ENCODE data around the gene PPP3CA.

The PPP3CA gene

DNA sequence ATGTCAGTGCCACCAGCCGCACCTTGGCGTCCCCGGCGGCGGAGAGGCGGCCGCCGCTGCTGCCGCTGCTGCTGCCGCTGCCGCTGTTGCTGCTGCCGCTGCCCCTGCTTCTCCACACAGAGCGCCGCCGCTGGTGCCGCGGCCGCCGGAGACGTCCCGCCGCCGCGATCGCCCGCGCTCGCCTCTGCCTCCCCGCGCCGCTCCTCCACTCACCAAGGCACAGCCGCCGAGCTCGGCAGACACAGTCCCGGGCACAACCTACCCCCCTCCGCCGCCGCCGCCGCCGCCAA is at the start of gene PPP3CA:
PPP3CA (minus strand) TSS at position 260 of the 290 bp plus-strand sequence.
- Mint-ChIP-seq H3K27me3 (peaks cover 27% of the 10 kb centered on the region), H3K4me3 (peak within 1 kb of the TSS; percentile 94 to 96), H3K27ac (peak within 1 kb of the TSS; percentile 84 to 94), H3K4me1 (peaks cover 44% of the 10 kb centered on the region), H3K9me3 (no peaks in the 10 kb centered on the region)
- DNase-seq, result no peak
- no peak for ATAC-seq

DNA sequence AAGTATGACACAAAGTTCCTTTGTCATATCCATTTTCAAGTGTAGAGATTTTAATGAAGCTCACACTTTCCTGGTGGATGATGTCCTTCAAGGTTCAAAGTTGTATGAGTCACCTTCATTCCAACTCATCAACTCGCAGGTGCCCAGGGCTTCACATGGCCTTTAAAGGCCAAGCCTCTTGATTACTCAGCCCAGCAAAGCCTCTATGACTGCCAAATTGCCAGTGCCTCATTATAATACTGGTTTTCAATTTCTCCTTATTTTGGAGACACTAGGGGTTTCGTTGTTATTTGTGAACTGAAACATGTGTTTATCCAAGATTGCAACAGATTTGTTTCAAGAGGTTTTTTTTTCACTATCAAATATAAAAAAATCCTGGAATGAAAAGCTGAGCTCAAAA is 45.9 kb upstream of the PPP3CA start:
- H3K27ac Mint-ChIP-seq, result no peak overlapping the region
- peaks cover 30% of the 10 kb centered on the region for H3K27me3 Mint-ChIP-seq
- ATAC-seq, result no peak
- H3K4me3 Mint-ChIP-seq, result no peak overlapping the region
- no peaks in the 10 kb centered on the region for H3K4me1 Mint-ChIP-seq
- DNase-seq, result no peak
- peaks cover 7 to 10% of the 10 kb centered on the region in 2 donors for H3K9me3 Mint-ChIP-seq

- Mint-ChIP-seq H3K27ac (no peak overlapping the region), H3K9me3 (peaks cover 0 to 7% of the 10 kb centered on the region in 2 donors), H3K4me1 (no peaks in the 10 kb centered on the region), H3K27me3 (peaks cover 71% of the 10 kb centered on the region), H3K4me3 (no peak overlapping the region)
- no peak for DNase-seq
- ATAC-seq, result no peak
These were observed 23.4 kb upstream of the PPP3CA start for GRCh38 chr4:101370663-101371210.

DNA sequence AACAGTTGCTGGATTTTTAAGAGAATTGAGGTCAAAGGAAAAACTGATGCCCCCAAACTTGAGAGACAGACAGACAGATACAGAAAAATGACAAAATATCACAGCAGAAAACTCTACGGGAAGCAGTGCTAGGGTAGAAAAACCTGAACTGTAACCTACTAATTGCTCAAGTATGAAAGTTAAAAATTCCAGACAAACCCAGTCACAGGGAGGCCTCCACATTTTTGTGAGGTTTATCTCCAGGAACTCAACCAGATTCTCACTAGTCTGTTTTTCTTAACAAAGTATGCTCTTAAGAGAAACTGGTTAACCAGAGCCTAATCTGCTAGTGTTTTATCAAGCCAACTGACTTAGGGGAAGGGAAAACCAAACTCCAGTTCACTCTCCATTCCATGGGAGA is 19.9 kb upstream of the PPP3CA start:
- Mint-ChIP-seq H3K27me3 (peaks cover 43% of the 10 kb centered on the region), H3K4me1 (no peaks in the 10 kb centered on the region), H3K4me3 (no peak overlapping the region), H3K9me3 (peaks cover 0 to 7% of the 10 kb centered on the region in 2 donors), H3K27ac (no peak overlapping the region)
- no peak for DNase-seq
- ATAC-seq, result no peak

DNA sequence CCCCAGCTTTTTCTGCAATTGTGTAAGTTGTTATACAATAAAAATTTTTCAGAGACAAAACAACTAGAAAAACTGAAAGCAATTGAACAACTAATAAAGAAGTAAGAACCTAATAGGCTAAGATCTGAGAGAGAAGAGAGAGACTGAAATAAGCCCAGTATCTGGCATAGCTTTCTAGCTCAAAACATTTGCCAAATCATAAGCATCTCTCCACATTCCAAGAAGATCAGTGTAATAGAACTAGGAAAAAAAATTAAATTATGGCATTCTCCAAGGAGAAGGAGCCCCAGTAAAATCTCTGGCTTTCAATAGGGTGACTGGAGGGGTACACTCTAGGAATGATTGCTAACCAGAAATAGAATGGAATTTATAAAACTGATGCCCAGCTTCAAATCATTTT is 19.0 kb upstream of the PPP3CA start:
- no peak for DNase-seq
- Mint-ChIP-seq H3K4me3 (no peak overlapping the region), H3K27me3 (peaks cover 35% of the 10 kb centered on the region), H3K9me3 (peaks cover 0 to 7% of the 10 kb centered on the region in 2 donors), H3K4me1 (no peaks in the 10 kb centered on the region), H3K27ac (no peak overlapping the region)
- ATAC-seq, result no peak

DNA sequence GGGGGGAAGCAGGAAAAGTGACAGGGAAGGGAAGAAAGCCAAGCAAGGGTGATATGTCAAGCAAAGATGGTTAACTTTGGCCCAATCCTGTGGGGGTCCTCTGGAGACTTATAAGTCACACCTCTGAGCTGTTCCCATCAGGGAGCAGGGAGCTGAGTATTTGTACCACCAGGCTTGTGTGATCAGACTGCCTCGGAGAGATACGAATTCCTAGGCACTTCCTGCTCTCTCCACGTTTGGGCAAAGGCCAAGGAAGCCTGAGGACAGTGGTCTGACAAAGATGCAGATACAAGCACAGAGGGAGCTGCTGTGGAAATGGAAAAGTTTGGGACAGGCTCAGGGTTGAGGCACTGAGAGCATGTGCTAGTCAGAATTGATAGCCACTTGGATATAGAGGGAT is 10.4 kb upstream of the PPP3CA start:
- Mint-ChIP-seq H3K27ac (no peak overlapping the region), H3K27me3 (peaks cover 38% of the 10 kb centered on the region), H3K4me3 (no peak overlapping the region), H3K4me1 (no peaks in the 10 kb centered on the region), H3K9me3 (no peaks in the 10 kb centered on the region)
- no peak for DNase-seq
- ATAC-seq, result no peak

- Mint-ChIP-seq H3K4me1 (no peaks in the 10 kb centered on the region), H3K27me3 (peaks cover 38% of the 10 kb centered on the region), H3K9me3 (no peaks in the 10 kb centered on the region), H3K27ac (no peak overlapping the region), H3K4me3 (no peak overlapping the region)
- ATAC-seq (no peak), DNase-seq (no peak)
These were observed 9.6 kb upstream of the PPP3CA start for GRCh38 chr4:101356928-101357327.

GRCh38 chr4:101355767-101356702 is 8.7 kb upstream of the PPP3CA start:
- Mint-ChIP-seq H3K4me3 (no peak overlapping the region), H3K9me3 (no peaks in the 10 kb centered on the region), H3K27ac (no peak overlapping the region), H3K4me1 (no peaks in the 10 kb centered on the region), H3K27me3 (peaks cover 38% of the 10 kb centered on the region)
- ATAC-seq, result no peak
- DNase-seq, result no peak

DNA sequence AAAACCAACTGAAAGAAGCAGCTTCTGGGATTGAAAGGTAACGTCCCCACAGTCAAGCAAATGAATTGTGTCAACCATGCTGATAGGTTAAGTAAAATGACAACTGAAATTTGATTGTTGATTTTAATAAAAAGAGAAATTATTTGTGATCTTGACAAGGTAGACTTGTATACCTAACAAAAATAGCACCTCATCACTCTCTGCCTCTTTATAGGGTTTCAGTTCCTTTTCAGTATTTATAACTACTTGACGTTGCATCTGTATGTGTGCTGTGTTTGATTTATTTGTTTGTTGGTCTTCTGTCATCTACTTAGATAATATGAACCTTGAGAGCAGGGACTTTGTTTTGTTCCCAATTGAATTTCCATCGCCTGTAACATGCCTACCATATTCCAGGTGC is 7.9 kb upstream of the PPP3CA start:
- DNase-seq (no peak), ATAC-seq (no peak)
- Mint-ChIP-seq H3K4me1 (no peaks in the 10 kb centered on the region), H3K27me3 (peaks cover 40% of the 10 kb centered on the region), H3K4me3 (no peak overlapping the region), H3K27ac (no peak overlapping the region), H3K9me3 (no peaks in the 10 kb centered on the region)

GRCh38 chr4:101349801-101350064 is 2.4 kb upstream of the PPP3CA start:
- peaks cover 41% of the 10 kb centered on the region for H3K27me3 Mint-ChIP-seq
- no peak overlapping the region for H3K27ac Mint-ChIP-seq
- ATAC-seq (no peak), DNase-seq (no peak)
- H3K9me3 Mint-ChIP-seq, result no peaks in the 10 kb centered on the region
- H3K4me1 Mint-ChIP-seq, result peaks cover 25% of the 10 kb centered on the region
- H3K4me3 Mint-ChIP-seq, result no peak overlapping the region

- peaks cover 30% of the 10 kb centered on the region for H3K4me1 Mint-ChIP-seq
- ATAC-seq (no peak), DNase-seq (no peak)
- H3K27ac Mint-ChIP-seq, result peak overlapping the region in 1 of 2 donors; percentile 91
- H3K27me3 Mint-ChIP-seq, result peaks cover 36% of the 10 kb centered on the region
- H3K4me3 Mint-ChIP-seq, result peak overlapping the region; percentile 94 to 96
- H3K9me3 Mint-ChIP-seq, result no peaks in the 10 kb centered on the region
These were observed 1.9 kb upstream of the PPP3CA start for GRCh38 chr4:101348995-101349800.

- Mint-ChIP-seq H3K4me3 (peak overlapping the region; percentile 94 to 96), H3K27ac (peak overlapping the region; percentile 72 to 84), H3K27me3 (peaks cover 28% of the 10 kb centered on the region), H3K9me3 (no peaks in the 10 kb centered on the region), H3K4me1 (peaks cover 34% of the 10 kb centered on the region)
- DNase-seq, result no peak
- no peak for ATAC-seq
These were observed 1.1 kb upstream of the PPP3CA start for GRCh38 chr4:101348367-101348827.

DNA sequence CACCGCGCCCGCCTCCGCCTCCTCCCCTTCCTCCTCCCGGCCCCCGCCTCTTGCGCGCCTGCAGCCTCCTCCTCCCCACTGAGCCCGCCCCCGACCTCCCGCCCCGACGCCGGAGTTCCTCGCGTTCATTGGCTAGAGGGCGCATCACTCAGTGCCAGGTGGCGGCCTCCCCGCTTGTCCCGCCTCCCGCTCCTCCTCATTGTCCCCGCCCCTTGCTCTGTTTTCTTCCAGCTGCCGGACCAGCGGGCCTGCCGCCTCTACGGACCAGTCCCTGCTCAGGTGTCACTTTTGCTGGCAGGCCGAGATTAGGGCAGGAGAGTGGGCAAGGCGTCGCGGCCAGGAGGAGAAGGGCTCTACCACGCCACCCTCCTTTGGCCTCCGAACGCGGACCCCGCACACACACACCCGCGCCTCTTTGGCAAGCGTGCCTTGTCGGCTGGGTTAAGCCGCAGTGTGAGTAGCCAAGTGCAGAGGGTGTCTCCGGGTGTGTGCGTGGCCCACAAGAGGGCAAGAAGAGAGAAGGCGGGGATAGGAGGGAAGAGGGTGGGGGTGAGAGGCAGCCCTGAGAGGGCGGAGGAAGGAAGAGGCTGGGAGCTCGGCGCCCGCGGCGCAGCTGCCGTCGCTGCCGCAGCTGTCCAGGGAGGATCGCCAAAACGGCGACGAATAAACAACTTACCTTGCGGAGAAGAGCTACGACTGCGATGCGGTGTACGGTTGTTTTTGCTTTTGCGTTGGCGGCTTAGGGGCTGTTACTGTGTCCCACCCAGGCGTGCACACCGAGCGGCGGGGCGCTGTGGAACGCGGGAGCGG is 436 bp upstream of the PPP3CA start:
- peak; percentile 97 for DNase-seq
- Mint-ChIP-seq H3K9me3 (no peaks in the 10 kb centered on the region), H3K27me3 (peaks cover 27% of the 10 kb centered on the region), H3K27ac (peak overlapping the region; percentile 84 to 92), H3K4me1 (peaks cover 40% of the 10 kb centered on the region), H3K4me3 (peak overlapping the region; percentile 94 to 96)
- peak; percentile 89 for ATAC-seq

- Mint-ChIP-seq H3K4me1 (peaks cover 45% of the 10 kb centered on the region), H3K27ac (peak overlapping the region; percentile 76 to 94), H3K9me3 (no peaks in the 10 kb centered on the region), H3K4me3 (peak overlapping the region; percentile 94 to 96), H3K27me3 (peaks cover 27% of the 10 kb centered on the region)
- ATAC-seq (peak; percentile 19), DNase-seq (peak in 1 of 2 donors; percentile 37)
These were observed 717 bp downstream of the PPP3CA start for GRCh38 chr4:101346351-101347266.
